Neural progenitor cell (in vitro differentiated cells): ENCODE results near the gene DHRS4L2.
"Not testable (repeated sequence)": the region's sequence is repeated elsewhere in the genome, so short reads cannot be mapped to it uniquely, and the experiment has no call there.

ENCODE experiments used
- CTCF ChIP-seq: fragments of 200-600 bp; sonication (generic); IDR thresholded peaks from 2 replicates; pipeline ENCODE4 v1.5.1; 2017; ENCODE audit warnings: antibody characterized with exemption, mild to moderate bottlenecking
- EZH2 ChIP-seq: fragments of 200-600 bp; sonication (generic); IDR thresholded peaks from 2 replicates; pipeline ENCODE4 v1.6.1; 2017; ENCODE audit warnings: antibody characterized with exemption, mild to moderate bottlenecking, moderate library complexity

- TF ChIP-seq CTCF, EZH2: not testable (repeated sequence)
Measured at GRCh38 chr14:23996009-23996408, 7.3 kb downstream of the DHRS4L2 start.
